Uterus (tissue), 2 donors: ENCODE results near the gene ZCCHC2.

Experiments used
- POLR2A ChIP-seq, 2 donors: fragments of 450-650 bp; IDR thresholded peaks; one replicate each; pipeline ENCODE4 v1.6.1; 2016; ENCODE audit warnings: antibody characterized with exemption in 2 of 2, mild to moderate bottlenecking in 1 of 2, moderate library complexity in 1 of 2
- TF ChIP-seq, protein P1 (sequence below), 4 experiments: fragments of 200-600 bp in 2 of 4; fragments of 450-650 bp in 2 of 4; sonication (generic) in 2 of 4; IDR thresholded peaks; one replicate each; pipeline ENCODE4 v1.5.1; 2016 to 2019; ENCODE audit warnings: antibody characterized with exemption in 4 of 4, mild to moderate bottlenecking in 2 of 4, moderate library complexity in 1 of 4

GRCh38 chr18:62607302-62607701, 84.5 kb downstream of the ZCCHC2 start:
- TF ChIP-seq, protein P1, sequence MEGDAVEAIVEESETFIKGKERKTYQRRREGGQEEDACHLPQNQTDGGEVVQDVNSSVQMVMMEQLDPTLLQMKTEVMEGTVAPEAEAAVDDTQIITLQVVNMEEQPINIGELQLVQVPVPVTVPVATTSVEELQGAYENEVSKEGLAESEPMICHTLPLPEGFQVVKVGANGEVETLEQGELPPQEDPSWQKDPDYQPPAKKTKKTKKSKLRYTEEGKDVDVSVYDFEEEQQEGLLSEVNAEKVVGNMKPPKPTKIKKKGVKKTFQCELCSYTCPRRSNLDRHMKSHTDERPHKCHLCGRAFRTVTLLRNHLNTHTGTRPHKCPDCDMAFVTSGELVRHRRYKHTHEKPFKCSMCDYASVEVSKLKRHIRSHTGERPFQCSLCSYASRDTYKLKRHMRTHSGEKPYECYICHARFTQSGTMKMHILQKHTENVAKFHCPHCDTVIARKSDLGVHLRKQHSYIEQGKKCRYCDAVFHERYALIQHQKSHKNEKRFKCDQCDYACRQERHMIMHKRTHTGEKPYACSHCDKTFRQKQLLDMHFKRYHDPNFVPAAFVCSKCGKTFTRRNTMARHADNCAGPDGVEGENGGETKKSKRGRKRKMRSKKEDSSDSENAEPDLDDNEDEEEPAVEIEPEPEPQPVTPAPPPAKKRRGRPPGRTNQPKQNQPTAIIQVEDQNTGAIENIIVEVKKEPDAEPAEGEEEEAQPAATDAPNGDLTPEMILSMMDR (IDR thresholded peaks at IDR 0.05), result no peak
- TF ChIP-seq POLR2A (IDR thresholded peaks at IDR 0.05), result no peak
